Mucosa of descending colon (tissue), 3 donors: ENCODE results near the gene SPAG16. TPM values are rescaled to one million over a fixed set of nuclear protein-coding genes. Genes with fewer than 3 reads are reported as not detected.

Experiments used
- ATAC-seq: fragments of 200-7000 bp; cut with Tn5 transposase; one replicate; pipeline ENCODE4 v1.9.1; 2020; ENCODE audit warnings: mild to moderate bottlenecking, moderate library complexity
- DNase-seq, 3 donors: peaks; one replicate each; pipeline ENCODE4 v3.0.0-alpha.2; 2020
- H3K36me3 ChIP-seq: fragments of 200-600 bp; one replicate; pipeline ENCODE4 v1.8.0; 2021; ENCODE audit warnings: low read depth, mild to moderate bottlenecking
- H3K4me1 ChIP-seq: fragments of 200-600 bp; one replicate; pipeline ENCODE4 v1.8.0; 2021; ENCODE audit warnings: low read depth, mild to moderate bottlenecking
- H3K4me3 ChIP-seq: fragments of 200-600 bp; one replicate; pipeline ENCODE4 v1.8.0; 2021; ENCODE audit warnings: mild to moderate bottlenecking
- H3K9me3 ChIP-seq: fragments of 200-600 bp; one replicate; pipeline ENCODE4 v1.8.0; 2021; ENCODE audit warnings: mild to moderate bottlenecking
- intact Hi-C, 2 donors: fragments of 100-400 bp; cut with DNase I in 1 of 2; cut with micrococcal nuclease in 1 of 2; formaldehyde crosslinking; loops; one replicate each; pipeline versions ENCODE4 v1.11.0 to v1.11.1; 2022; cut with DNase I, micrococcal nuclease
- total RNA-seq, 3 donors: library from RNA; stranded (reverse); fragmentation: NEBNext Ultra II Directional in 2 of 3; extraction: Animal tissue kit (Norgen Biotek cat#: 25700) in 2 of 3; gene quantifications; one replicate each; pipeline versions ENCODE4 v1.2.1 to v1.2.4, GENCODE V29; 2021 to 2023
- TF ChIP-seq, protein P1 (sequence below): fragments of 200-600 bp; IDR thresholded peaks from one replicate; pipeline ENCODE4 v1.8.0; 2022; ENCODE audit warnings: antibody characterized with exemption, mild to moderate bottlenecking
- donor health status: DM: no; HTN: no; CAD: no; lungs with moderate emphysema.
- donor health status: DM: no; HTN: no; CAD: no.
- donor health status: DM: no; HTN: yes; CAD: no.

SPAG16 gene
- total RNA-seq, 3 donors from 2014 or later: 18.1 to 20.3 (median 18.5) TPM

DNA sequence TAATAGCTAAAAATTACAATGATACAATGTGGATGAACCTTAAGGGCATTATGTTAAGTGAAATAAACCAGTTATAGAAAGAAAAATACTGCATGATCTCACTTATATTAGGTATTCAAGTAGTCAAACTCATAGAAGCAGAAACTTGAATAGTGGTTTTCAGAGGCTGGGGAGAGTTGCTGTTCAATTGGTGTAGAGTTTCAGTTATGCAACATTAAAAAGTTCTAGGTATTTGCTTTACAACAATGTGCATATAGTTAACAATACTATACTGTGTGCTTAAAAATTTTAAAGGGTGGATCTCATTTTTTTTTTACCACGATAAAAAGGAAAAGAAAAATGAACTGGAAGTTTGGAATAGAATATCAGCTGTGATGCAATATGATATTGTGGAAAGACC lies 479.1 kb downstream of the SPAG16 start:
- Histone ChIP-seq H3K9me3 (no peaks in the 10 kb centered on the region), H3K4me3 (no peak overlapping the region), H3K36me3 (no peaks in the 10 kb centered on the region), H3K4me1 (no peaks in the 10 kb centered on the region)
- intact Hi-C loops: no loop called here
- ATAC-seq (no peak), DNase-seq (no peak)
- TF ChIP-seq, protein P1, sequence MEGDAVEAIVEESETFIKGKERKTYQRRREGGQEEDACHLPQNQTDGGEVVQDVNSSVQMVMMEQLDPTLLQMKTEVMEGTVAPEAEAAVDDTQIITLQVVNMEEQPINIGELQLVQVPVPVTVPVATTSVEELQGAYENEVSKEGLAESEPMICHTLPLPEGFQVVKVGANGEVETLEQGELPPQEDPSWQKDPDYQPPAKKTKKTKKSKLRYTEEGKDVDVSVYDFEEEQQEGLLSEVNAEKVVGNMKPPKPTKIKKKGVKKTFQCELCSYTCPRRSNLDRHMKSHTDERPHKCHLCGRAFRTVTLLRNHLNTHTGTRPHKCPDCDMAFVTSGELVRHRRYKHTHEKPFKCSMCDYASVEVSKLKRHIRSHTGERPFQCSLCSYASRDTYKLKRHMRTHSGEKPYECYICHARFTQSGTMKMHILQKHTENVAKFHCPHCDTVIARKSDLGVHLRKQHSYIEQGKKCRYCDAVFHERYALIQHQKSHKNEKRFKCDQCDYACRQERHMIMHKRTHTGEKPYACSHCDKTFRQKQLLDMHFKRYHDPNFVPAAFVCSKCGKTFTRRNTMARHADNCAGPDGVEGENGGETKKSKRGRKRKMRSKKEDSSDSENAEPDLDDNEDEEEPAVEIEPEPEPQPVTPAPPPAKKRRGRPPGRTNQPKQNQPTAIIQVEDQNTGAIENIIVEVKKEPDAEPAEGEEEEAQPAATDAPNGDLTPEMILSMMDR: no peak

DNA sequence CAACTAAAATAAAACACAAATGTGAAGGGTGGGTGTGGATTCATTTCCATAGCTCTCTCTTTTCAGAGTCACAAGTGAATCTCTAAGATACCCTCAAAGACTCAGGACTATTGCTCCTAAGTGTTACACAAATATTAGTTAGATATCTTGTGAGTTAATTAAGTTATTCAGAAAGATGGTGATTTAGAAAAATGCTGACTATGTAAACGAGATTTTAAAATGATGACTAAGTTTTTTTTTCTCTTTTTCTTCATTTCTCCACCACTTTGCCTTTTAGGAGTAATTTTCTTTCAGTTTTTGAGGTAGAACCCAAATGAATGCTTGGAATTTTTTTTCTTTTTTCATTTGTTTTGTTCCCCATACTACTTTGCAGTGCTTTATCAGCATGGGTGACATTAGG lies 479.7 kb downstream of the SPAG16 start:
- intact Hi-C loops: no loop called here
- H3K9me3 ChIP-seq: no peaks in the 10 kb centered on the region
- DNase-seq (no peak), ATAC-seq (no peak)
- TF ChIP-seq, protein P1: no peak
- H3K4me1 ChIP-seq: no peaks in the 10 kb centered on the region
- H3K36me3 ChIP-seq: no peaks in the 10 kb centered on the region
- H3K4me3 ChIP-seq: no peak overlapping the region

DNA sequence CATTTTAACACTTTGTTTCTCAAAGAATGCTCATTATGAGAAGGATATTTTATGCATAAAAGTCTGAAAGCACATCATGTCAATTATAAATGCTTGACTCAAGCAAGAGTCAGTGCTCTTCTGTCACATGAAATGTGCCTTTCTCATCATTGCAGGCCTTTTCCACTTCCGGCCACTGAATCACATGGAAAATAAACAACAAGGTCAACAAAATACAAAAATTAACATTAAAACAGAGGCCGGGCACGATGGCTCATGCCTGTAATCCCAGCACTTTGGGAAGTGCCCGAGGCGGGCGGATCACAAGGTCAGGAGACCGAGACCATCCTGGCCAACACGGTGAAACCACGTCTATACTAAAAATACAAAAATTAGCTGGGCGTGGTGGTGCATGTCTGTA lies 480.6 kb downstream of the SPAG16 start:
- ATAC-seq (no peak), DNase-seq (no peak)
- Histone ChIP-seq H3K9me3 (no peaks in the 10 kb centered on the region), H3K4me1 (no peaks in the 10 kb centered on the region), H3K36me3 (no peaks in the 10 kb centered on the region), H3K4me3 (no peak overlapping the region)
- intact Hi-C loops: no loop called here
- TF ChIP-seq, protein P1: no peak

DNA sequence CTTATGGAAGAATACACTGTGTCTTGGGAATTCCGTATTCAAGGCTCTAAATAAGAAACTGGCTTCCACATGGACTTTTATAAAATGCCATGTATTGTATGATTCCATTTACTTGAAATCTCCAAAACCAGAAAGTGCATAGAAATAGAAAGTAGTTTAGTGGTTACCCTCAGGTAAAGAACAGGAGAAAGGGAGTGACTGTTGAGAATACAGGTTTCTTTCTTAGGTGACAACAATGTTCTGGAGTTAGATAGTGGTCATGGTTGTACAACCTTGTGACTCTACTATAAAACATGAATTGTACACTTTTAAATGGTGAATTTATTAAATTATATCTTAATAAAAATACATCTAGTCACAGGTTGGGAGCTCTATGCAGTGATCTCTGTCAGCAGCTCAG lies 481.8 kb downstream of the SPAG16 start:
- H3K9me3 ChIP-seq: no peaks in the 10 kb centered on the region
- no peak for ATAC-seq
- no peaks in the 10 kb centered on the region for H3K36me3 ChIP-seq
- intact Hi-C loops: no loop called here
- TF ChIP-seq, protein P1: no peak
- no peaks in the 10 kb centered on the region for H3K4me1 ChIP-seq
- DNase-seq: no peak
- H3K4me3 ChIP-seq: no peak overlapping the region

DNA sequence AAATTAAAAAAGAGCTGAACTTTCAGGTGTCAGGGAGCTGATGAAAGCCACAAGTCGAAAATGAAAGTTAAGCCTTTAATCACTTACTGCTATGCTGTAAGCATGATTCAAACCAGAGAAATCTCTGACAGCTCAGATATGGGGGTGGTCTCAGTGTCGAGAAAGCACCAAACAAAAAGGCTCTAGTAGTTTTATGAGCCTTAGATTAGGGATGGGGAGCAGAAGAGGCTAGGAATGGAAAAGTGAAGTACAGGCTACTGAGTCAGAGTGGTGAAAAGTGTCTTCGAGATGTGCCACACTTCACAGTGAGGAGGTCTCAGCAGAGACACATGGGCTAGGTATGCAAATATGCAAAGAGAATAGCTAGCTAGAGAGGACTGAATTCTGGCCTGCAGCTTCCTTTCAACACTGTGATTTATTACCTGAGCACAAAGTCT lies 482.2 kb downstream of the SPAG16 start:
- intact Hi-C loops: no loop called here
- ATAC-seq: no peak
- no peaks in the 10 kb centered on the region for H3K4me1 ChIP-seq
- H3K36me3 ChIP-seq: no peaks in the 10 kb centered on the region
- H3K9me3 ChIP-seq: no peaks in the 10 kb centered on the region
- no peak overlapping the region for H3K4me3 ChIP-seq
- no peak for DNase-seq
- TF ChIP-seq, protein P1: no peak

DNA sequence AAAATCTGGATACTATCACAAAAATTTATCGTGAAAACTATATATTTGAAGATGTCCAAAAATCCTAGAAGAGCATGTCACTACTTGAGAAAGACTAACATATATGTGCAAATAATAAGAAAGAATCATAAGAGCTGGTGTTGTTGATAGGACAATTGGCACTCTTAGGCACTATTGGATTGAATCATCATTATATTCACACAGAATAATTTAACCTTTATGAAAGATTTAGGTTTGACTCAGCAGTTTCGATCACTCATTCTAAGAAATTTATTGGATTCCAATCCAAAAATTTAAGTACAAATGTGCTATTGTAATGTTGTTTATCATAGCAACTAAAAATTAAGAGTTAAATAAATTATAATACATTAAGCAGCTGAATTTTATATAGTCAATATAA lies 503.6 kb downstream of the SPAG16 start:
- ATAC-seq: no peak
- intact Hi-C loops: no loop called here

More for the DNA sequence above, 503.6 kb downstream of the SPAG16 start:
- no peaks in the 10 kb centered on the region for H3K9me3 ChIP-seq
- TF ChIP-seq, protein P1: no peak
- H3K4me1 ChIP-seq: no peaks in the 10 kb centered on the region
- no peak overlapping the region for H3K4me3 ChIP-seq
- H3K36me3 ChIP-seq: no peaks in the 10 kb centered on the region
- no peak for DNase-seq
